Subcutaneous abdominal adipose tissue (tissue), 5 donors: ENCODE results near the gene SLC22A23.

ENCODE experiments used
- H3K27ac ChIP-seq: one replicate; pipeline ENCODE4 v1.7.0; 2013; ENCODE audit warnings: low read depth, mild to moderate bottlenecking, inconsistent platforms, low read length, moderate library complexity
- H3K27me3 ChIP-seq, 5 donors: one replicate each; pipeline ENCODE4 v1.7.0; 2013; ENCODE audit warnings: low read length in 5 of 5, inconsistent platforms in 1 of 5; ENCODE audit not compliant: control insufficient read depth in 5 of 5, insufficient read depth in 4 of 5
- H3K36me3 ChIP-seq, 5 donors: one replicate each; pipeline ENCODE4 v1.7.0; 2013; ENCODE audit warnings: low read length in 5 of 5; ENCODE audit not compliant: control insufficient read depth in 5 of 5, insufficient read depth in 5 of 5
- H3K4me1 ChIP-seq, 5 donors: one replicate each; pipeline ENCODE4 v1.7.0; 2013; ENCODE audit warnings: low read length in 5 of 5, mild to moderate bottlenecking in 3 of 5, moderate library complexity in 1 of 5; ENCODE audit not compliant: control insufficient read depth in 5 of 5, insufficient read depth in 5 of 5
- H3K4me3 ChIP-seq, 5 donors: one replicate each; pipeline ENCODE4 v1.7.0; 2013; ENCODE audit warnings: low read length in 5 of 5, low read depth in 1 of 5
- H3K9ac ChIP-seq, 5 donors: one replicate each; pipeline ENCODE4 v1.7.0; 2013; ENCODE audit warnings: low read length in 5 of 5, mild to moderate bottlenecking in 4 of 5, moderate library complexity in 3 of 5
- H3K9me3 ChIP-seq, 5 donors: one replicate each; pipeline ENCODE4 v1.7.0; 2013; ENCODE audit warnings: low read length in 5 of 5; ENCODE audit not compliant: control insufficient read depth in 5 of 5
- donor health status: healthy.
- donor health status: healthy.
- donor health status: healthy.
- donor health status: healthy.
- donor health status: healthy.

SLC22A23 gene

GRCh38 chr6:3363296-3364025, 93.4 kb downstream of the SLC22A23 start:
- no peak overlapping the region for H3K9ac ChIP-seq
- H3K4me1 ChIP-seq, result peaks cover 4 to 29% (median 18%) of the 10 kb centered on the region in 5 donors
- no peak overlapping the region for H3K4me3 ChIP-seq
- no peaks in the 10 kb centered on the region for H3K9me3 ChIP-seq
- no peak overlapping the region for H3K27ac ChIP-seq
- H3K36me3 ChIP-seq, result peaks cover 0 to 6% (median 0%) of the 10 kb centered on the region in 5 donors
- no peaks in the 10 kb centered on the region for H3K27me3 ChIP-seq

GRCh38 chr6:3361312-3362037, 95.4 kb downstream of the SLC22A23 start:
- no peak overlapping the region for H3K27ac ChIP-seq
- no peaks in the 10 kb centered on the region for H3K9me3 ChIP-seq
- H3K9ac ChIP-seq, result no peak overlapping the region
- no peaks in the 10 kb centered on the region for H3K27me3 ChIP-seq
- H3K4me1 ChIP-seq, result peaks cover 3 to 29% (median 21%) of the 10 kb centered on the region in 5 donors
- no peak overlapping the region for H3K4me3 ChIP-seq
- peaks cover 0 to 6% (median 0%) of the 10 kb centered on the region in 5 donors for H3K36me3 ChIP-seq

- H3K9me3 ChIP-seq, result no peaks in the 10 kb centered on the region
- no peak overlapping the region for H3K9ac ChIP-seq
- peaks cover 0 to 6% (median 0%) of the 10 kb centered on the region in 5 donors for H3K36me3 ChIP-seq
- H3K27ac ChIP-seq, result no peak overlapping the region
- H3K4me1 ChIP-seq, result peaks cover 7 to 33% (median 24%) of the 10 kb centered on the region in 5 donors
- no peaks in the 10 kb centered on the region for H3K27me3 ChIP-seq
- H3K4me3 ChIP-seq, result no peak overlapping the region
These were observed 96.2 kb downstream of the SLC22A23 start for GRCh38 chr6:3360727-3361045.

GRCh38 chr6:3359973-3360726, 96.7 kb downstream of the SLC22A23 start:
- H3K36me3 ChIP-seq, result peaks cover 0 to 6% (median 0%) of the 10 kb centered on the region in 5 donors
- no peak overlapping the region for H3K9ac ChIP-seq
- H3K27me3 ChIP-seq, result no peaks in the 10 kb centered on the region
- peaks cover 7 to 38% (median 29%) of the 10 kb centered on the region in 5 donors for H3K4me1 ChIP-seq
- no peak overlapping the region for H3K4me3 ChIP-seq
- no peak overlapping the region for H3K27ac ChIP-seq
- no peaks in the 10 kb centered on the region for H3K9me3 ChIP-seq

- no peak overlapping the region for H3K9ac ChIP-seq
- H3K36me3 ChIP-seq, result peaks cover 0 to 6% (median 0%) of the 10 kb centered on the region in 5 donors
- H3K27ac ChIP-seq, result no peak overlapping the region
- no peaks in the 10 kb centered on the region for H3K9me3 ChIP-seq
- peaks cover 7 to 44% (median 34%) of the 10 kb centered on the region in 5 donors for H3K4me1 ChIP-seq
- H3K27me3 ChIP-seq, result no peaks in the 10 kb centered on the region
- H3K4me3 ChIP-seq, result no peak overlapping the region
These were observed 97.6 kb downstream of the SLC22A23 start for GRCh38 chr6:3359101-3359752.

DNA sequence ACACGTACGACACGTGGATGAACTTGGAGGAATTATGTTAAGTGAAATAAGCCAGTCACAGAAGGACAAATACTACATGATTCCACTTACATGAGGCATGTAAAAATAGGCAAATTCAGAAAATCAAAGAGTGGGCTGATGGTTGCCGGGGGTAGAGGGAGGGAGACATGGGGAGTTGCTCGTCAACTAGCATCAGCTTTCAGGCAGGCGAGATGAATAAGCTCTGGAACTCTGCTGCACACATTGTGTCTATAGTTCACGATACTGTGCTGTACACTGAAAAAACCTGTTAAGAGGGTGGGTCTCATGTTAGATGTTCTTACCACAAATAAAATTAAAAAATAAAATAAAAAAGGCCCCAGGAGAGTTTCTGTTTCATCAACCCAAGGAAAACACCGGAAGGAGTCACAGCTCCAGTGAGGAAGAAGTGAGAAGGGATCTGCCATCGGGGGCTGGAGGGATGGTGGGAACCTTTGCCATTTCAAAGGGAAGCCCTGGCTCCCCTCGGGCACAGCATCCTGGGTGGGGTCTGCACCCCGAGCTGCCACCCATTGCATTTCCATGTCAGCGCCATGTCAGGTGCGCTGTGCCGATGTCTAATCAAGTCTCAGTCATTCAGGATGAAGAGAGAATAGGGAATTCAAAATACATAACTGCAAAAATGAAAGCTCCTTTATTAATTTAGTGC, 98.3 kb downstream of the SLC22A23 start:
- Histone ChIP-seq H3K9me3 (no peaks in the 10 kb centered on the region), H3K36me3 (peaks cover 0 to 6% (median 0%) of the 10 kb centered on the region in 5 donors), H3K4me3 (no peak overlapping the region), H3K27ac (no peak overlapping the region), H3K9ac (no peak overlapping the region), H3K27me3 (no peaks in the 10 kb centered on the region), H3K4me1 (peaks cover 7 to 45% (median 35%) of the 10 kb centered on the region in 5 donors)

DNA sequence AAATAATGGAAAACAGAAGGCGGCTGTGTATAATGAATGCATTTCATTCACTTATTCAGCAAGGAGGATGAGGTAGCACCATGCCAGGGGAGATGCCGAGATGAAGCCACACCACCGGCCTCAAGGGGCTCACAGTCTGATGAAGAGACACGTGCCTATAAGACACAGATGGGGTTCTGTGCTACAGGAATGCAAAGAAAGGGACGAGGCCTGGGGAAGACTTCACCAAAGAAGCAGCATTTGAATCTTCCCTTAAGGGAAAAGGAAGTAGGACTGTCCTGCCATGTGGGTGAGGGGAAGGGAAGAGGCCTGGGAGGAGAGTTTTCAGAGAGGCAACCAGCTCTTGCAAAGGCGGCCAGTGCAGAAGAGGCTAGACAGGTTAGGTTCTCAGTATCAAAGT, 99.2 kb downstream of the SLC22A23 start:
- Histone ChIP-seq H3K9me3 (no peaks in the 10 kb centered on the region), H3K4me3 (no peak overlapping the region), H3K27ac (peak overlapping the region; percentile 96), H3K4me1 (peaks cover 7 to 47% (median 42%) of the 10 kb centered on the region in 5 donors), H3K27me3 (no peaks in the 10 kb centered on the region), H3K9ac (no peak overlapping the region), H3K36me3 (peaks cover 0 to 2% (median 0%) of the 10 kb centered on the region in 5 donors)

DNA sequence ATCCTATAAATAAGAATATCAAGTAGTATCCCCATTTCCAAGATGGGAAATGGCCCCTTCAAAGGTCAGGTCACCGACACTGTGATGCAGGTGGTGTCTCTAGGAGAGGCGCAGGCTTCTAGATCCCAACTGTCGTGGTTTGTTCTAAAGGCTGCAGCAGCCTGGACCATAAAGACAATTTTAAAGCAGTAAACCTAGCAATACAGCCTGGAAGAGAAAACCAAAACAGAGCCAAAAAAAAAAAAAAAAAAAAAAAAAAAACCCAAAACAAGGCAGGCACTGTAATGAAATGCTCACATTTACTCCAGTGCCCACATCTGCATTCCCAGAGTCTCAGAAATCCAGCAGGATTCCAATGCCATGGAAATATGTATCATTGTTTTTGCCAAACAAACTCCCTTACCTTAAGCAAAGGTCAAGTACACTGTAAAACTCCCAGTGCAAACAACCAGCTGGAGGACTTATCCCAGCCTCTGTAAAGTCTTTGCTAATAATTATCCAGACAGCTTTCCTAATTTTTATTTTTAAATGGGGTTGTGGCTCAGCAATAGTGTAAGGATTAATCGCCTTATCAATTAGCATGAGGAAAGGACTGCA, 99.9 kb downstream of the SLC22A23 start:
- peak overlapping the region; percentile 40 to 75 (median 70) for H3K9ac ChIP-seq
- peaks cover 0 to 2% (median 0%) of the 10 kb centered on the region in 5 donors for H3K36me3 ChIP-seq
- H3K27me3 ChIP-seq, result no peaks in the 10 kb centered on the region
- no peaks in the 10 kb centered on the region for H3K9me3 ChIP-seq
- H3K4me3 ChIP-seq, result peak overlapping the region; percentile 39 to 74 (median 62)
- peak overlapping the region; percentile 96 for H3K27ac ChIP-seq
- H3K4me1 ChIP-seq, result peaks cover 7 to 51% (median 42%) of the 10 kb centered on the region in 5 donors
